HL-60 (cell line): ENCODE results near the gene HS6ST3.

Experiments used
- GABPA ChIP-seq: IDR thresholded peaks from 2 replicates; pipeline ENCODE4 v1.6.1; 2012; ENCODE audit warnings: low read depth
- POLR2AphosphoS5 ChIP-seq: IDR thresholded peaks from 2 replicates; pipeline ENCODE4 v1.6.1; 2012; ENCODE audit warnings: low read depth
- TF ChIP-seq, protein P1 (sequence below): IDR thresholded peaks from one replicate; pipeline ENCODE4 v1.5.1; 2011; ENCODE audit warnings: low read length, control low read depth, inconsistent platforms; ENCODE audit not compliant: insufficient read depth

DNA sequence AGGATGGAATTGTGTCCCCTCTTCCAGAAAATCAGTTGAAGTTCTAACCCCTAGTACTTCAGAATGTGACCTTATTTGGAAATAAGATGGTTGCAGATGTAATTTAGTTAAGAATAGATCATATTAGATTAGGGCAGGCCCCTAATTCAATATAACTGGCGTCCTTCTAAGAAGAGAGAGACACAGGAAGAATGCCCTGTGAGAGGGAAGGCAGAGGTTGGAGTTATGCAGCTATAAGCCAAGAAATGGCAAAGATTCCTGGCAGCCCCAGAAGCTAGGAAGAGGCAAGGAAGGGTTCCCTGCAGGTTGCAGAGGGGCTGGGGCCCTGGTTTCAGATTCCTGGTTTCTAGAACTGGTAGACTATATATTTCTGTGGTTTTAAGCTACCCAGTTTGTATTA is 30.0 kb downstream of the HS6ST3 start:
- TF ChIP-seq, protein P1, sequence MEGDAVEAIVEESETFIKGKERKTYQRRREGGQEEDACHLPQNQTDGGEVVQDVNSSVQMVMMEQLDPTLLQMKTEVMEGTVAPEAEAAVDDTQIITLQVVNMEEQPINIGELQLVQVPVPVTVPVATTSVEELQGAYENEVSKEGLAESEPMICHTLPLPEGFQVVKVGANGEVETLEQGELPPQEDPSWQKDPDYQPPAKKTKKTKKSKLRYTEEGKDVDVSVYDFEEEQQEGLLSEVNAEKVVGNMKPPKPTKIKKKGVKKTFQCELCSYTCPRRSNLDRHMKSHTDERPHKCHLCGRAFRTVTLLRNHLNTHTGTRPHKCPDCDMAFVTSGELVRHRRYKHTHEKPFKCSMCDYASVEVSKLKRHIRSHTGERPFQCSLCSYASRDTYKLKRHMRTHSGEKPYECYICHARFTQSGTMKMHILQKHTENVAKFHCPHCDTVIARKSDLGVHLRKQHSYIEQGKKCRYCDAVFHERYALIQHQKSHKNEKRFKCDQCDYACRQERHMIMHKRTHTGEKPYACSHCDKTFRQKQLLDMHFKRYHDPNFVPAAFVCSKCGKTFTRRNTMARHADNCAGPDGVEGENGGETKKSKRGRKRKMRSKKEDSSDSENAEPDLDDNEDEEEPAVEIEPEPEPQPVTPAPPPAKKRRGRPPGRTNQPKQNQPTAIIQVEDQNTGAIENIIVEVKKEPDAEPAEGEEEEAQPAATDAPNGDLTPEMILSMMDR: no peak
- TF ChIP-seq GABPA: no peak
- no peak for TF ChIP-seq POLR2AphosphoS5
